ENCODE data around the gene FXYD1.

Gene FXYD1

GRCh38 chr19:35162471-35163326 is 24.1 kb downstream of the FXYD1 start:
- DNase-seq (ENCODE audit: low read depth), result no peak

GRCh38 chr19:35164418-35164817 is 25.8 kb downstream of the FXYD1 start:
- no peak for DNase-seq (ENCODE audit: low read depth)

GRCh38 chr19:35165200-35166058 is 26.8 kb downstream of the FXYD1 start:
- DNase-seq (ENCODE audit: low read depth), result no peak

DNA sequence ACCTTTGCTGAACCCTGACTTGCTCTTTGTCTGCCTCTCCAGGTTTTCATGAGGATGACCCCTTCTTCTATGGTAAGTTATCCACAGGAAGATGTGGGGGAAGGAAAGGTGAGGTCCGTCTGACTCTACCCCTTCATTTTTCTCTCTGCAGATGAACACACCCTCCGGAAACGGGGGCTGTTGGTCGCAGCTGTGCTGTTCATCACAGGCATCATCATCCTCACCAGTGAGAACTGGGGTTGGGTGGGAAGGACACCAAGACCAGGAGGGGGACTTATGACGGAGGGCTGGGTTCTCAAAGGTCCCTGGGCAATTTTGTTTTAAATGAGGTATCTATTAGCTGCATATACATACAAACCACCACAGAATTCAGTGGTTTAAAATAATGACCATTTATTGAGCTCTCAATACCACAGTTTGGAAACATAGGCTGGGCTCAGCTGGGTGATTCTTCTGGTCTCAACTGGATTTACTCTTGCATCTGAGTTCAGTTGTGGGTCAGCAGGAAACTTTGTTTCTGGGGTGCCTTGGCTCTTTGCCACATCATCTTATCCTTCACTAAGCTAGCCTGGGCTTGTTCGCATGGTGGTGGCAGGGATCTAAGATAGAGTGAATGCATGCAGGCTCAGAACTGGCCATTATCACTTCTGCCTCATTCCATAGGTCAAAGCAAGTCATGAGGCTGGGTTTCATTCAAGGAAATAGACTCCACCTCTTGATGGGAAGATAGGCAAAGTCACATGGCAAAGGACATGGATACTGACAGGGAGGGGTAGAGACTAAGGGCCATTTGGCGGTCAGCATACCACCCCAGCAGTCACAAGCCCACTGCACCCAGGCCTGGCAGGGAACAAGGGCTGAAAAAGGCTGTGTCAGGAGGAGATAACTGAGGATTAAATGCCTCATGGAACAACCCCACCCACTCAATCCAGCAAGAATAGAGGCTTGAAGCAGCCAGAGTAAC is 27.8 kb downstream of the FXYD1 start:
- no peak for DNase-seq (ENCODE audit: low read depth)

GRCh38 chr19:35167251-35168119 is 28.9 kb downstream of the FXYD1 start:
- DNase-seq (ENCODE audit: low read depth), result no peak

- no peak for DNase-seq (ENCODE audit: low read depth)
Observed at GRCh38 chr19:35168196-35168595, 29.6 kb downstream of the FXYD1 start.

GRCh38 chr19:35169221-35169995 is 30.8 kb downstream of the FXYD1 start:
- no peak for DNase-seq (ENCODE audit: low read depth)

DNA sequence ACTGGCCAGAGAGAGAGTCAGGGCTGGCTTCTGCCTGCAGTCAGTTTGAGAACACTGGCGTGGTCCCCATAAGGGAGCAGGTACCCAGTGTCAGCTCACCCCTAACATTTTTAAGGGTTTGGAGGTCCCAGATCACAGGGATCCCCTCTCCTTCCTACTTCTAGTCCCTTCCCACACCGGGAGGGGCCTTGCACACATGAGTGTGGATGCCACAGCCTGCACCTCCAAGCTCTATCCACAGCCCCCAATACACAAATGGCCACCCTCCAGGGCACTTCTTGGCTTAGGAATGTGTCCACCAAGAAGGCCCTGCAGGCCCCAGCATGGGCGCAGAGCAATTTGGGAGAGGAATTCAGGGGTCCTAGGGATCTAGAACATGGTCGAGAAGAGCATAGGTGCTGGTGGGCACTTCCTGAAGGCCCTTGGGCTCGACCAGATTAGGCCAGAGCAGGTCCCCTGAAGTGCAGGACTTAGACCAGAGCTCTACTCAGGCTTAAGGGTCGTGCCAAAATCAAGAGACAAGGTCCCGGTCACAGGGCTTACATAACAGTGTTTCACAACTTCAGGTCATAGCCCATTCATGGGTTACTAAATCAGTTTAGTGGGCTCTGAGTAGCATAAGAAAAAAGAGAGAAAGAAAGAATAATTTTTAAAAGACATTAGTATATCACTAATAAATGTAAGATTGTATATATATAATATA is 31.9 kb downstream of the FXYD1 start:
- no peak for DNase-seq (ENCODE audit: low read depth)

DNA sequence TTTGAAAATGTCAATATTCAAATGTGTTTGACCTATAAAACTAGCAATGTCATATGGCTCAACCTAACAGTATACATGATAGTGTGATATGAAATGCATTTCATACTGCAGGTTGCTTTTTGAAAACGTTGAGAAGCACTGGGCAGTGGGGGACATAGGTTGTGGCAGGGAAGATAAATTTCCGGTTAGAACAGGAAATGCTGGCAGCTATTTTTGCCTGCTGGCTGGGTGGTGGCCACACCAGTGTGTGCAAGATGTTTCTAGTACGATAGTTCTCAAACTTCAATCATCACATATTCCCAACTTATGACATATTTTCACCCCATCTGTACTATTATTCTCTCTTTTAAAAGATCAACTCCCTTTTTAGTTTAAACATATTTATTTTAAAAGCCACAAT is 33.1 kb downstream of the FXYD1 start:
- no peak for DNase-seq (ENCODE audit: low read depth)

DNA sequence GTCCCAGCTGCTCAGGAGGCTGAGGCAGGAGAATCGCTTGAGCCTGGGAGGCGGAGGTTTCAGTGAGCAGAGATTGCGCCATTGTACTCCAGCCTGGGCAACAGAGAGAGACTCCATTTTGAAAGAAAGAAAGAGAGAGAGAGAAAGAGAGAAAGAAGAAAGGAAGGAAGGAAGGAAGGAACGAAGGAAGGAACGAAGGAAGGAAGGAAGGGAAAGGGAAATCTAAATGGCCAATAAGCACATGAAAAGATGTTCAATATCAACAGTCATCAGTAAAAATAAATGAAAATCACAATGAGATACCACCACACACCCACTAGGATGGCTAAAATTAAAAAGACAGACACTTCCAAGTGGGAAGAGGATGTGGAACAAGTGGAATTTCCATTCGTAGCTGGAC is 35.6 kb downstream of the FXYD1 start:
- DNase-seq (ENCODE audit: low read depth), result no peak

DNA sequence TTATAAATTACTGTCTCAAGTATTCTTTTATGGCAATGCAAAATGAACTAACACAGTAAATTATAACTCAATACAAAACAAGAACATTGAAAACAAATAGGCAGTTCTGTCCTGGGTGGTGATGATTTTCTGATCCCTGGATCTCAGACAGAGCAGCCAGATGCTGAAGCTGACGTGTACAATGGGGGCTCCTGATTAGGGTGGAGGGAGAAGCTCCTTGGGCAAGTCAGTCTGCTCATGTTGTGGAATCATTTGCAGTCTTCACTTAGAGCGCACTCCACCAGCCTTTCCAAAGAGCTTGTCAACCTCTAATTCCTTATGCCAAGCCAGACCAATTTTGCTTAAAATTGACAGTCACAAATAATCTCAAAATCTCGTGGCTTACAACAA is 37.6 kb downstream of the FXYD1 start:
- no peak for DNase-seq (ENCODE audit: low read depth)

- DNase-seq (ENCODE audit: low read depth), result no peak
Observed at GRCh38 chr19:35177377-35178274, 39.0 kb downstream of the FXYD1 start.

GRCh38 chr19:35178701-35179100 is 40.1 kb downstream of the FXYD1 start:
- no peak for DNase-seq (ENCODE audit: low read depth)

DNA sequence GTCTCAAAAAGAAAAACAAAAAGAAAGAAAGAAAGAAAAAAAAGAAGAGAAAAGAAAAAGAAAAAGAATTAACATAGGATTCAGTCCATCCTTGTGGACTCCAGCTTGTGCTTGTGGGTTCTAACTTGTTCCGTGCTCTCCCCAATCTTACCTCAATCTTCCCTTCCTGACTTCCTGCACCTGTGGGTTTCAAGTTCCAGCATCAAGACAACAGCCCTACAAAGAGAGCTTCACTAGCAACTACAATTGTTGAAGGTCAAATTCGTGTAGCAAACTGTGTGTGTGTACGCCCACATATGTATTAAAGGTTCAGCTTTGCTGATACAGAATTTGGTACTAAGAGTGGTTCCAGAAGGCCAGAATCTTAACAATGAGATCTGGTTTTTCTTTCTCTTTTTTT is 41.2 kb downstream of the FXYD1 start:
- no peak for DNase-seq (ENCODE audit: low read depth)

DNA sequence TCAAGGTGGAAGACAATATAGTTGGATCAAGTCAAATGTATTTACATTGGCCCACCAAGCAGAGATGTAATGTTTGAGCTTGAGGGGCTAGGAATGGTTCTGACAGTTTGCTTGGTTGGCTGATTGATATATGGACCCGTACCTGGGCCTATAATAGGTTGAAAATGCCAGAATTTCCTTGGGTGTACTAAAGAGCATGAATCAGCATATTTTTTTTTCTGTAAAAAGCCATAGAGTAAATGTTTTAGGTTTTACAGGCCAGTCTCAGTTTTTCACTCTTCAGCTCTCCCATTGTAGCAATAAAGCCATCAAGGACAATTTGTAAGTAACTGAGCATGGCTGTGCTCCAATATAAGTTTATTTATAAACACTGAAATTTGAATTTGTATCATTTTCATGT is 42.8 kb downstream of the FXYD1 start:
- DNase-seq (ENCODE audit: low read depth), result no peak

GRCh38 chr19:35184267-35184666 is 45.6 kb downstream of the FXYD1 start:
- DNase-seq (ENCODE audit: low read depth), result no peak

- DNase-seq (ENCODE audit: low read depth), result no peak
Observed at GRCh38 chr19:35184884-35185283, 46.3 kb downstream of the FXYD1 start.
